GM12878 (cell line): ENCODE results near the gene CA14. TPM values are rescaled to one million over a fixed set of nuclear protein-coding genes. Genes with fewer than 3 reads are reported as not detected.

Experiments
- ATAC-seq: fragments of 200-7000 bp; cut with Tn5 transposase; 3 replicates; pipeline ENCODE4 v1.9.1; 2020; ENCODE audit warnings: mild to moderate bottlenecking, moderate library complexity
- BruUV-seq: library from RNA; stranded (reverse); fragments of 400-500 nt; replicated peaks from 2 replicates; lab custom pipeline; 2021; lab: Mats Ljungman, UMichigan
- CTCF ChIA-PET: fragments of 300-600 bp; sonication (Branson Sonifier 250); formaldehyde crosslinking; extraction: SDS; loops from one replicate; lab custom pipeline; 2021; ENCODE audit warnings: inconsistent platforms; lab: Yijun Ruan, JAX
- POLR2A ChIA-PET: fragments of 350-600 bp; formaldehyde crosslinking; extraction: SDS; loops from one replicate; lab custom pipeline; 2021; ENCODE audit warnings: inconsistent platforms; lab: Charles Lee
- RAD21 ChIA-PET: fragments of 300-600 bp; sonication (Branson Sonifier 250); formaldehyde crosslinking; loops from one replicate; lab custom pipeline; 2023; ENCODE audit warnings: antibody characterized with exemption; ENCODE audit not compliant: unreplicated experiment; lab: Charles Lee
- SMC1A ChIA-PET: fragments of 300-600 bp; sonication (Branson Sonifier 250); formaldehyde crosslinking; loops from one replicate; lab custom pipeline; 2023; ENCODE audit not compliant: unreplicated experiment, uncharacterized antibody; lab: Charles Lee
- DNase-seq: peaks from one replicate; pipeline ENCODE4 v3.0.0-alpha.2; 2011; ENCODE audit warnings: low read depth, low spot score
- FAIRE-seq: peaks from 3 replicates; lab custom pipeline; 2011; peaks lifted over from hg19 to GRCh38; lab: Jason Lieb, UNC
- H2AFZ ChIP-seq: 2 replicates; pipeline ENCODE4 v1.6.0; 2011; ENCODE audit warnings: low read depth, low read length, control low read depth; ENCODE audit not compliant: control insufficient read depth
- H3K27ac ChIP-seq: 2 replicates; pipeline ENCODE4 v1.5.1; 2011; ENCODE audit warnings: control low read depth; ENCODE audit not compliant: control insufficient read depth, insufficient read depth
- H3K27me3 ChIP-seq, 2 experiments: replicated peaks in 1 of 2; 2 replicates each; pipeline versions ENCODE4 v1.6.0 to v1.6.1; 2011; ENCODE audit warnings: low read length in 1 of 2; ENCODE audit not compliant: control insufficient read depth in 2 of 2, insufficient read depth in 2 of 2
- H3K36me3 ChIP-seq, 2 experiments: 2 replicates each; pipeline ENCODE4 v1.5.1; 2011; ENCODE audit warnings: low read length in 1 of 2; ENCODE audit not compliant: control insufficient read depth in 2 of 2, insufficient read depth in 2 of 2
- H3K4me1 ChIP-seq: 2 replicates; pipeline ENCODE4 v1.6.1; 2011; ENCODE audit warnings: mild to moderate bottlenecking, low read length, moderate library complexity, mixed read lengths; ENCODE audit not compliant: control insufficient read depth, insufficient read depth
- H3K4me2 ChIP-seq: 2 replicates; pipeline ENCODE4 v1.6.0; 2011; ENCODE audit warnings: control low read depth; ENCODE audit not compliant: control insufficient read depth, insufficient read depth
- H3K4me3 ChIP-seq: fragments of 200-600 bp; sonication (generic); 2 replicates; pipeline ENCODE4 v1.5.1; 2016
- H3K79me2 ChIP-seq: 2 replicates; pipeline ENCODE4 v1.6.0; 2011; ENCODE audit warnings: low read length; ENCODE audit not compliant: control insufficient read depth, insufficient read depth
- H3K9ac ChIP-seq: 2 replicates; pipeline ENCODE4 v1.8.0; 2011; ENCODE audit warnings: low read length, control low read depth, mixed read lengths; ENCODE audit not compliant: control insufficient read depth, insufficient read depth
- H3K9me3 ChIP-seq: replicated peaks from 3 replicates; pipeline ENCODE4 v1.5.1; 2011; ENCODE audit warnings: mild to moderate bottlenecking, low read length; ENCODE audit not compliant: control insufficient read depth, insufficient read depth
- H4K20me1 ChIP-seq: 2 replicates; pipeline ENCODE4 v1.6.0; 2011; ENCODE audit not compliant: control insufficient read depth, insufficient read depth
- ASH2L ChIP-seq: fragments of 300-600, 200-600 bp; sonication (generic); IDR thresholded peaks from 2 replicates; pipeline ENCODE4 v1.6.1; 2017; ENCODE audit warnings: low read depth, mild to moderate bottlenecking, borderline replicate concordance
- MYB ChIP-seq: fragments of 150-350 bp; IDR thresholded peaks from 2 replicates; pipeline ENCODE4 v1.6.1; 2014; ENCODE audit warnings: mild to moderate bottlenecking, low read depth, low read length, borderline replicate concordance
- PRDM15 ChIP-seq: fragments of 450-650 bp; formaldehyde crosslinking; IDR thresholded peaks from 2 replicates; pipeline ENCODE4 v1.4.0; 2020; ENCODE audit warnings: mild to moderate bottlenecking, moderate library complexity
- SKIL ChIP-seq: fragments of 450-650 bp; IDR thresholded peaks from 2 replicates; pipeline ENCODE4 v1.6.1; 2017; ENCODE audit warnings: mild to moderate bottlenecking, low read depth, inconsistent platforms; ENCODE audit not compliant: poor library complexity, severe bottlenecking
- WGBS: methylation state at CpG from one replicate; pipeline ENCODE4 v1.1.6; 2016; ENCODE audit warnings: low lambda C conversion rate; ENCODE audit not compliant: insufficient replicate concordance, insufficient coverage; ENCODE audit errors: missing lambda C conversion rate; 5-methylcytosine and 5-hydroxymethylcytosine counted together
- in situ Hi-C: fragments of 300-500 bp; cut with MboI; formaldehyde crosslinking; loops from 9 replicates; pipeline ENCODE4 v1.14.3; 2018; ENCODE audit warnings: mixed read lengths
- intact Hi-C: fragments of 100-400 bp; cut with micrococcal nuclease; formaldehyde crosslinking; loops from one replicate; pipeline ENCODE4 v1.14.2; 2022; ENCODE audit not compliant: unreplicated experiment
- polyA plus RNA-seq, 11 experiments: library from polyadenylated mRNA; depleted of rRNA in 4 of 11; unstranded in 6 of 11; stranded (reverse) in 5 of 11; fragments of >200 nt; fragmentation: Nextera tagmentation in 4 of 11; fragmentation: Illumina TruSeq in 1 of 11; extraction: Ambion mirVana in 4 of 11; extraction: Trizol in 1 of 11; gene quantifications; 1 replicate in 1 of 11; 2 replicates in 10 of 11; pipeline versions ENCODE4 v1.2.1 to v1.2.3, GENCODE V29; 2011 to 2016; ENCODE audit warnings: inconsistent platforms in 2 of 11, missing spikeins in 2 of 11, low read depth in 1 of 11
- total RNA-seq, 4 experiments: library from RNA; depleted of rRNA in 3 of 4; stranded (reverse); fragments of >200 nt in 3 of 4; fragmentation: Illumina TruSeq in 1 of 4; extraction: Trizol in 1 of 4; gene quantifications; 2 replicates each; pipeline versions ENCODE4 v1.2.1 to v1.2.3, GENCODE V29; 2013 to 2021
- TF ChIP-seq, protein P1 (sequence below): IDR thresholded peaks from 2 replicates; pipeline ENCODE4 v1.6.1; 2012; ENCODE audit warnings: improper control_type of control experiment, low read depth, low read length; ENCODE audit not compliant: insufficient replicate concordance

Gene CA14
- total and polyA plus RNA-seq, 10 of the 15 experiments (the other 5 are each of a cell fraction or from before 2014, with no cell fraction given): 0.11 to 0.35 (median 0.29) TPM; not detected in 6

DNA sequence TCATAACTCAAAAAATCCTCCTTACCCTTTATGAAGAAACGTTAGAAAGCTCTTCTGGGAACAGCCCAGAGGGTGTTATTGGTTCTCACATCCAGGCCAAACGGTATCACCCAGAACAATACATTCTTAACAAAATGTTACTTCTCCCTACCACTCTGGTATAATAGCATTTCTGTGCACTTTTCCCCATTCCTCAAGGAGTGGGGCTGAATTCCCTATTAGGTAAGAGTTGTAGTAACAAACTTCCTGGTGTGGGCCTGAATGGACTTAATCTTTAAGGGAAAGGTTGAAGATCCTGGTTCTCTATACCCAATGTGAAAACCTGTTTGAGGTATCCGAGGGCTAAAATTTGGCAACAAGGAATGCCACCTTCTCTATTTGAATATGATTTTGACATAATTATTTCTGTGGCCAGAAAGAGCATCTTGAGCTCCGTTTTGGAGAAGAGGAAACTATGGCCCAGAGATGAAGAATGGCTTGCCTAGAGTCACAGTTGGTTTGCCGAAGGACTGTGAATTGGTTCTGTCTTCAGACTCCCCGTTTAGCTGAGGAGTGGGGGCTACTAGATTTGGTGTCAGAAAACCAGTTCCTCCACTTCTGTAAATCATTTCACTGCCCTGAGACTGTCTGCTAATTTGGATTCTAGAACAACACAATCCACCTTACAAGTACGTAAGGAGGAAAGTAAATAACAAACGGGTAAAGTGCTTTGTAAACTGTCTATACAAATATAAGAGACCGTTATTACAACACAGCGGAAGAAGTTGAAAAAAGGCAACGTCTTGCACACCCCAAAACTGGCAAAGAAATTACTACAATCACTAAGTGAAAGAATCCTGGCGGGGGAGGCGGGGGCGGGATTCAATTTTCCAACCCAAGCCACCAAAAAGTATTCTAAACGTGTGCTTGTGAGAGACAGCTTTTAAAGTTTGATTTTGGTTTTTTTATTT, 23.9 kb upstream of the CA14 start (continued):
- TF ChIP-seq, protein P1, sequence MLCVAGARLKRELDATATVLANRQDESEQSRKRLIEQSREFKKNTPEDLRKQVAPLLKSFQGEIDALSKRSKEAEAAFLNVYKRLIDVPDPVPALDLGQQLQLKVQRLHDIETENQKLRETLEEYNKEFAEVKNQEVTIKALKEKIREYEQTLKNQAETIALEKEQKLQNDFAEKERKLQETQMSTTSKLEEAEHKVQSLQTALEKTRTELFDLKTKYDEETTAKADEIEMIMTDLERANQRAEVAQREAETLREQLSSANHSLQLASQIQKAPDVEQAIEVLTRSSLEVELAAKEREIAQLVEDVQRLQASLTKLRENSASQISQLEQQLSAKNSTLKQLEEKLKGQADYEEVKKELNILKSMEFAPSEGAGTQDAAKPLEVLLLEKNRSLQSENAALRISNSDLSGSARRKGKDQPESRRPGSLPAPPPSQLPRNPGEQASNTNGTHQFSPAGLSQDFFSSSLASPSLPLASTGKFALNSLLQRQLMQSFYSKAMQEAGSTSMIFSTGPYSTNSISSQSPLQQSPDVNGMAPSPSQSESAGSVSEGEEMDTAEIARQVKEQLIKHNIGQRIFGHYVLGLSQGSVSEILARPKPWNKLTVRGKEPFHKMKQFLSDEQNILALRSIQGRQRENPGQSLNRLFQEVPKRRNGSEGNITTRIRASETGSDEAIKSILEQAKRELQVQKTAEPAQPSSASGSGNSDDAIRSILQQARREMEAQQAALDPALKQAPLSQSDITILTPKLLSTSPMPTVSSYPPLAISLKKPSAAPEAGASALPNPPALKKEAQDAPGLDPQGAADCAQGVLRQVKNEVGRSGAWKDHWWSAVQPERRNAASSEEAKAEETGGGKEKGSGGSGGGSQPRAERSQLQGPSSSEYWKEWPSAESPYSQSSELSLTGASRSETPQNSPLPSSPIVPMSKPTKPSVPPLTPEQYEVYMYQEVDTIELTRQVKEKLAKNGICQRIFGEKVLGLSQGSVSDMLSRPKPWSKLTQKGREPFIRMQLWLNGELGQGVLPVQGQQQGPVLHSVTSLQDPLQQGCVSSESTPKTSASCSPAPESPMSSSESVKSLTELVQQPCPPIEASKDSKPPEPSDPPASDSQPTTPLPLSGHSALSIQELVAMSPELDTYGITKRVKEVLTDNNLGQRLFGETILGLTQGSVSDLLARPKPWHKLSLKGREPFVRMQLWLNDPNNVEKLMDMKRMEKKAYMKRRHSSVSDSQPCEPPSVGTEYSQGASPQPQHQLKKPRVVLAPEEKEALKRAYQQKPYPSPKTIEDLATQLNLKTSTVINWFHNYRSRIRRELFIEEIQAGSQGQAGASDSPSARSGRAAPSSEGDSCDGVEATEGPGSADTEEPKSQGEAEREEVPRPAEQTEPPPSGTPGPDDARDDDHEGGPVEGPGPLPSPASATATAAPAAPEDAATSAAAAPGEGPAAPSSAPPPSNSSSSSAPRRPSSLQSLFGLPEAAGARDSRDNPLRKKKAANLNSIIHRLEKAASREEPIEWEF: peak; percentile 49

- Histone ChIP-seq H4K20me1 (no peaks in the 10 kb centered on the region), H3K79me2 (peaks cover 57% of the 10 kb centered on the region), H3K4me3 (peak overlapping the region; percentile 87), H3K36me3 (peaks cover 0 to 9% of the 10 kb centered on the region in 2 experiments; a peak in 1 of 4 replicates), H3K4me2 (peak overlapping the region; percentile 56; the same call in 1 of the 2 replicates), H3K9me3 (no peaks in the 10 kb centered on the region), H2AFZ (peak overlapping the region; percentile 65), H3K4me1 (no peaks in the 10 kb centered on the region), H3K27me3 (no peaks in the 10 kb centered on the region), H3K9ac (peak overlapping the region; percentile 100), H3K27ac (peak overlapping the region; percentile 99)
- RAD21 ChIA-PET: interaction anchor here (0.9 to 1.6 kb wide), 6 partner anchors 10 to 166 kb away, joined by 3 to 6 read pairs (median 4); partner anchors contain the start of gene VPS45
- no TSS peak for BruUV-seq
- ATAC-seq (no peak), DNase-seq (no peak), FAIRE-seq (no peak)
- intact Hi-C loops (loop anchor here (10.0 kb wide), 1 partner anchor 131 kb away; the partner anchor contains the start of gene RPRD2), in situ Hi-C loops (no loop called here)
- CTCF ChIA-PET: interaction anchor here (1.5 to 1.9 kb wide), 3 partner anchors 47 to 73 kb away, joined by 4 to 7 read pairs (median 6); no protein-coding TSS in a partner anchor
- POLR2A ChIA-PET: interaction anchor here (0.7 to 2.4 kb wide), 11 partner anchors 9 to 579 kb away, joined by 3 to 11 read pairs (median 4); a partner anchor contains a TSS
- WGBS: under 1% methylated on average over 8 of the region's 9 CpGs
- SMC1A ChIA-PET: interaction anchor here (1.0 to 1.8 kb wide), 5 partner anchors 12 to 166 kb away, joined by 3 to 11 read pairs (median 4); partner anchors contain the start of gene VPS45
- no peak for TF ChIP-seq PRDM15 (CRISPR knock-in tag)
- no peak for TF ChIP-seq ASH2L
- 0 out of 2 replicates have a peak, but pooled peaks have one; percentile 22 for TF ChIP-seq MYB
- no peak for TF ChIP-seq SKIL
Measured at GRCh38 chr1:150234309-150234565, 23.3 kb upstream of the CA14 start.
